GM20000 (cell line): ENCODE measurements around the gene RAI2.

Source experiments
- DNase-seq: peaks from one replicate; pipeline ENCODE4 v3.0.0; 2012; ENCODE audit warnings: low spot score
- CTCF ChIP-seq: IDR thresholded peaks from 2 replicates; pipeline ENCODE4 v1.5.1; 2012; ENCODE audit warnings: mild to moderate bottlenecking, control low read depth; ENCODE audit errors: extremely low read depth, missing control alignments

Gene RAI2

DNA sequence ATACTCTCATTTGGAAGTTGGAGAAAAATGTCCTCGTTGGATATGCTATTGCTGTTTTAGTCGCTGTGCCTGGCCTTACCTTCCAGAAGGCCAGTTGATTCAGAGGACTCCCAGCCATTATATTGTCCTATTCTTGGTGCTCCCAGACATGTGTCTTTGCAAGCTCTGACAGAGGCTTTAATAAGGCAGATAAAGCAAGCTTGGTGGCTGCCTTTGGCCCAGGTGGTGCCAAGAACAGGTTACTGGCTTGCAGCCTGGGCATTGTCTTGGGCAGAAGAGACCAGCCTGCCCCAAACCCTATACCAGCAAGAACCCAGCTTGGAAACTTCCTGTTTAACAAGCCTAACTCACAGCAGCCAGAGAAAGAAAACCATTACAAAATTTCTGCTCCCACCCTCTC is 16.9 kb downstream of the RAI2 start:
- no peak for DNase-seq
- no peak for TF ChIP-seq CTCF

DNA sequence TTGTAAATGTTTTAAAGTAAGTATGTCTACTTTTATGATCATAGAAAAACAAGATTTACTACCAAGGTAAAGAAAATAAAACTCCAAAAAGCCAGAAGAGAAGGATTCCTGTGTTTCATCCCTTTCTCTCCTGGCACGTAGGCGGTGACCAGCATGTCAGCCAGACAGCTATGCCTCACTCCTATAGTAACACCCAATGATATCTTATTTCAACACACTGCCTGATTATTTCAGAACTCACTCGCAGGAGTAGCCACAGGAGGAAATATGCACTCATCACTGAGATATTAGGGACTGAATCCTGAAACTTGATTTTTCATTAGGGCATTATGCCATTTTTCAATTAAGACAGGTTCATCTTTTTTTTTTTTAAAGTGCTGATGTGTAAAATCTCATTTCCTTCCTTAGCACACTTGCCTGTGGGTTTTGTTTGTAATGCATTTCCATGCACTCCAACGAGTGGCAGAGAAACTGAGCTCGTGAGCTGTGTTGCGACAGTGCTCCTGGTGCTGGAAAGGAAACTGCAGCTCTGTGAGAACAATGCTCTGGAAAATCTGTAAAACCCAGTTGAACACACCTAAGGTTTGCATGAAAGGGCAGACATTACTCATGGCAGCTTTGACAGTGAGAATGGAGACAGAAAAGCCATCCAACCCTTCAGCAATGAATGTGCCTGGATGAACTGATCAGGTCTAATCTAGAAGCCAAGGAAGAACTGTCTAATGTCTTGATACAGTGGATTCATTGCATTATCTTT is 18.2 kb downstream of the RAI2 start:
- no peak for DNase-seq

DNA sequence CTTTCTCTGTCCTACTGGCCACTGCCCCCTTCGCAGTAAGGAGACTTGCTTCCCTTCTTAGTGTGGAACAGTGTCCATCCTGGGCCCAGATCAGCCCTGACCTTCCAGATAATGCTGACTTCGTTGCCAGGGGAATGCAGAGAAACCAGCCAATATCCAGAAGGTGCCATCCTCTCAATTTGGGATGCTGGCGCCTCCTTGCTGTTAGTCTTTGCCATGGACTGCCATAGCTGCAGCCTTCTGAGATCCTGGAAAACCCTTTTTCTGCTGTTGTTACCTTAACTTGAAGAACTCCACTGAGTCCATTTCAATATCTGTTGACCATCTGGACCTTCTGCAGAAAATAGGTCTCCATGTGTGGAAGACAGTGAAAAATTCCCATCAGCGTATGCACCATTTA is 21.8 kb downstream of the RAI2 start:
- DNase-seq: no peak
- TF ChIP-seq CTCF: no peak

More for the DNA sequence above, 18.2 kb downstream of the RAI2 start:
- TF ChIP-seq CTCF: no peak

DNA sequence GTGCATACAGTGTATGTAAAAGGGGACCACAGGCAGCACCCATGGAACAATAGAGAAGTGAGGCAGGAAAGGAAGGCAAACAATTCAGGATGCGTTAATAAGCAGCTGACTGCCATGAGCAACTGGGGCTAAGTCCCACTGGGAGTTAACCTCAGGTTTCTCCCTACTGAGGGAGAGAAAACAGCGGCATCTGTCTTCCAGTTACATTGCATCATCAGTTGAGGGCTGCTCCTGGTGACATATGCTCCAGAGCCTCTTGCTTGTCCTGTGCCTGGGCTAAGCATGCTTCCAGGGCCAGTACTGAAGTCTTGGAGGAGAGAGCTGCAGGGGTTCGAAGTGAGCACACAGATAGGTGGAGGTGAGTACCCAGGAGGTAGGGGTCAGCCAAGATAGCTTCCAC is 24.3 kb downstream of the RAI2 start:
- no peak for DNase-seq
- TF ChIP-seq CTCF: no peak

DNA sequence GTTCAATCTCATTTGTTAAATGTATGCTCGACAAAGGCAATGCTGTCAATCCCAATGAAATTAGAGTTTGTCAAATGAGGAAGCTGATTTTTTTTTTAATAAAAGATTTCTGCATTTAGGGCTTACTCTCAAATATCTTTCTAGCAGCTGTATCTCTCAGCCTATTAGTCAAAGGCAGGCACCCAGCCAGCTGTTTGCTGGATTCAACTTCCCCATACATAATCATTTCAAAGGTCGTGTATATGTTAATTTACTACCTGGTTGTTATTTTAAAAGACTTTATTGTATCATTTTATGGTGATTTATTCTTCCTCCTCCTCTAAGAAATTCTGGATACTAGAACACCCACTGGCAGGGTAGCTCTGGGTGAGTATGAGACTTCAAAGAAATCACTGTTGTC is 27.1 kb downstream of the RAI2 start:
- TF ChIP-seq CTCF: no peak
- DNase-seq: no peak

DNA sequence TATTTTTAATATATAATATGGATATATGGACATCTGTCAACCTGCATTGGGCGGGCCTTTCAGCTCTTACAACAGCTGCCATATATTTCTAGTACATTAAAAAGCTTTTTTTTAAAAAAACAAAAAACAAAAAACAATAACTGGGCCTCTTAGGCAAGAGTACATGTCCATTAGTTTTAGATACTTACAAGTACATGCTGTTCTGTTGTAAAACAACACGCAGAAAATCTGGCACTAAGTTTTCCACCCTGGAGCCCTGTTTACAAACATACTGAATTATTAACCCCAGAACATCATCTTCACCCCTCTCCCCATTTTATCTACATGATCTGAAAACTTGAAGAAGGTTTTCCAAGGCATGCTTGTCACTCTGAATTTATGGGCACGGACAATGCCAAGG is 29.8 kb downstream of the RAI2 start:
- no peak for TF ChIP-seq CTCF

GRCh38 chrX:17830211-17830610 is 30.9 kb downstream of the RAI2 start:
- DNase-seq: no peak
- TF ChIP-seq CTCF: no peak

More for the DNA sequence above, 29.8 kb downstream of the RAI2 start:
- no peak for DNase-seq
